AG04450 (cell line): ENCODE results near the gene HYKK. TPM values are rescaled to one million over a fixed set of nuclear protein-coding genes. Genes with fewer than 3 reads are reported as not detected.
"Not testable (repeated sequence)": the region's sequence is repeated elsewhere in the genome, so short reads cannot be mapped to it uniquely, and the experiment has no call there.

Source experiments
- CTCF ChIA-PET: fragments of 300-600, 350-600 bp; formaldehyde crosslinking; extraction: SDS; loops from one replicate; lab custom pipeline; 2022; ENCODE audit warnings: antibody characterized with exemption, inconsistent platforms; lab: Charles Lee
- POLR2A ChIA-PET: fragments of 350-600 bp; formaldehyde crosslinking; extraction: SDS; loops from one replicate; lab custom pipeline; 2021; ENCODE audit warnings: antibody characterized with exemption, inconsistent platforms; lab: Yijun Ruan, JAX
- DNase-seq: peaks from one replicate; pipeline ENCODE4 v3.0.0-alpha.2; 2011; ENCODE audit warnings: low read depth, low spot score
- H3K27ac ChIP-seq: one replicate; pipeline ENCODE4 v1.5.1; 2012; ENCODE audit warnings: low read depth, low read length, control low read depth
- H3K27me3 ChIP-seq: one replicate; pipeline ENCODE4 v1.6.0; 2012; ENCODE audit warnings: low read length; ENCODE audit not compliant: control insufficient read depth, insufficient read depth
- H3K4me3 ChIP-seq: 2 replicates; pipeline ENCODE4 v1.5.1; 2011; ENCODE audit warnings: mild to moderate bottlenecking, low read depth, low read length, control low read depth
- H3K9me3 ChIP-seq: 2 replicates; pipeline ENCODE4 v1.5.1; 2012; ENCODE audit warnings: low read length; ENCODE audit not compliant: control insufficient read depth, insufficient read depth
- CTCF ChIP-seq: IDR thresholded peaks from 2 replicates; pipeline ENCODE4 v1.5.1; 2011; ENCODE audit warnings: low read depth, low read length, control low read depth, inconsistent platforms
- polyA plus RNA-seq: library from polyadenylated mRNA; depleted of rRNA; stranded (reverse); fragments of >200 nt; gene quantifications from 2 replicates; pipeline ENCODE4 v1.2.3, GENCODE V29; 2011

HYKK gene
- polyA plus RNA-seq, 1 experiment, result 3.6 TPM

DNA sequence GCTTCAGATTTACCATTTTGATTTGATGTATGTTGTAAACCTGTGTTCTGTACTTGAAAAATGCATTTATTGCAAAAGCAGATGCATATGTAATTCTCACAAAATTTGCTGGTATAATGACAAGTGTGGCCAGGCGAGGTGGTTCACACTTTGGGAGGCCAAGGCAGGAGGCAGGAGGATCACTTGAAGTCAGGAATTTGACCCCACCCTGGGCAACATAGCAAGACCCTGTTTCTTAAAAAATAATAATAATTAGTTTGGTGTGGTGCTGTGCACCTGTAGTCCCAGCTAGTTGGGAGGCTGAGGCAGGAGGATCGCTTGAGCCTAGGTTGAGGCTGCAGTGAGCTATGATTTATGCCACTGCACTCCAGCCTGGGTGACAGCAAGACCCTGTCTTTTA is 4.7 kb upstream of the HYKK start:
- no peak for TF ChIP-seq CTCF
- H3K4me3 ChIP-seq, result no peak overlapping the region
- peaks cover 2% of the 10 kb centered on the region for H3K9me3 ChIP-seq
- H3K27ac ChIP-seq, result no peak overlapping the region
- no peaks in the 10 kb centered on the region for H3K27me3 ChIP-seq
- ChIA-PET POLR2A (no interaction called here), CTCF (no interaction called here)
- DNase-seq, result no peak

- Histone ChIP-seq H3K27me3 (no peaks in the 10 kb centered on the region), H3K27ac (no peak overlapping the region), H3K4me3 (peak overlapping the region; percentile 97), H3K9me3 (no peaks in the 10 kb centered on the region; the same call in 1 of the 2 replicates)
- CTCF ChIA-PET, result interaction anchor here (0.8 to 2.1 kb wide), 2 partner anchors 26 to 68 kb away, joined by 3 to 6 read pairs; no protein-coding TSS in a partner anchor
- TF ChIP-seq CTCF, result no peak
- DNase-seq, result no peak
- POLR2A ChIA-PET, result interaction anchor here (1.8 kb wide), 1 partner anchor 70 kb away, joined by 5 read pairs; the partner anchor contains the start of gene IREB2
Observed at GRCh38 chr15:78507831-78508160, 419 bp downstream of the HYKK start.

- no peak for TF ChIP-seq CTCF
- POLR2A ChIA-PET, result interaction anchor here (1.8 kb wide), 1 partner anchor 70 kb away, joined by 5 read pairs; the partner anchor contains the start of gene IREB2
Observed at GRCh38 chr15:78508272-78508671, 895 bp downstream of the HYKK start.

DNA sequence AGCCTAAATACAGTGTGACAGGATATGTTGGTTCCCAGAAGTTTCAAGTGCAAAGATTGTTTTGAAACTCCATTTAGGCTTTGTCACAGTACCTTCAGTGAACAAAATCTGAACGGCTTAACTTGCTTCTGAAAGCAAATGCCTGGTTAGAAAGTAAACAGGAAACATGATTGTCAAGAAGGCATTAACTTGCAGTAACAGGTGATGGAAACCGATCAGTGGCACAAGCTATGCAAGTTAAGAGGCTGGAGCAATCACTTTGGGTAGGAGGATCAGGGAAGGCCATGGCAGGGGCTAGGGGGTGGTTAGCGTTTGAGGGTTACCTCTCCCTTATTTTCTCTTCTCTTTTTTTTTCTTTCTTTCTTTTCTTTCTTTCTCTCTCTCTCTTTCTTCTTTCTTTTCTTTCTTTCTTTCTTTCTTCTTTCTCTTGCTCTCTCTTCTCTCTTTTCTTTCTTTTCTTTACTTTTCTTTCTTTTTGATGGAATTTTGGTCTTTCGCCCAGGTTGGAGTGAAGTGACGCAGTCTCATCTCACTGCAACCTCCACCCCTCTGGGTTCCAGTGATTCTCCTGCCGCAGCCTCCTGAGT is 2.4 kb downstream of the HYKK start:
- ChIA-PET POLR2A (interaction anchor here (0.7 kb wide), 1 partner anchor 30 kb away, joined by 13 read pairs; no protein-coding TSS in a partner anchor), CTCF (interaction anchor here (2.1 kb wide), 1 partner anchor 28 kb away, joined by 6 read pairs; no protein-coding TSS in a partner anchor)
- TF ChIP-seq CTCF, result no peak
- no peak for DNase-seq
- H3K27ac ChIP-seq, result no peak overlapping the region
- no peak overlapping the region for H3K4me3 ChIP-seq
- no peaks in the 10 kb centered on the region for H3K27me3 ChIP-seq
- no peaks in the 10 kb centered on the region; the same call in 1 of the 2 replicates for H3K9me3 ChIP-seq

More at GRCh38 chr15:78508272-78508671, 895 bp downstream of the HYKK start:
- Histone ChIP-seq H3K27ac (peak overlapping the region; percentile 11), H3K27me3 (no peaks in the 10 kb centered on the region), H3K9me3 (no peaks in the 10 kb centered on the region; the same call in 1 of the 2 replicates), H3K4me3 (peak overlapping the region; percentile 97)
- DNase-seq, result no peak
- CTCF ChIA-PET, result interaction anchor here (0.8 to 2.1 kb wide), 2 partner anchors 27 to 68 kb away, joined by 3 to 6 read pairs; no protein-coding TSS in a partner anchor

DNA sequence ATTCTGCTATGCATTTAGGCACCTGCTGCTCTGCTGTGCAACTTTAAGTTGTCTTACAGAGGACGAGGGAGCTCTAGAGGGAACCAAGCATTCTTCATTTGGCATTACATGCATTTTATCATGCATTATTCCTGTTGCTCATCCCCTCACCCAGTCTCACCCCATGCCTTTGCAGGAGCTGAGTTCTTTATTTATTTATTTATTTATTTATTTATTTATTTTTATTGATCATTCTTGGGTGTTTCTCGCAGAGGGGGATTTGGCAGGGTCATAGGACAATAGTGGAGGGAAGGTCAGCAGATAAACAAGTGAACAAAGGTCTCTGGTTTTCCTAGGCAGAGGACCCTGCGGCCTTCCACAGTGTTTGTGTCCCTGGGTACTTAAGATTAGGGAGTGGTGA is 12.7 kb downstream of the HYKK start:
- DNase-seq, H3K9me3 ChIP-seq, H3K27ac ChIP-seq, H3K27me3 ChIP-seq, CTCF ChIA-PET, H3K4me3 ChIP-seq, POLR2A ChIA-PET: not testable (repeated sequence)
